ENCODE data around the gene SERTAD1.
"Not testable (repeated sequence)": the region's sequence is repeated elsewhere in the genome, so short reads cannot be mapped to it uniquely, and the experiment has no call there.

The SERTAD1 gene

GRCh38 chr19:40438284-40438683, 12.5 kb upstream of the SERTAD1 start:
- H3K27me3 ChIP-seq (ENCODE audit: control insufficient read depth, insufficient read depth, low read length, poor library complexity, severe bottlenecking), result no peaks in the 10 kb centered on the region
- WGBS, 2 experiments, result 95 to 97% methylated on average over 3 of the region's 3 CpGs
- no peaks in the 10 kb centered on the region for H3K9me3 ChIP-seq (ENCODE audit: control insufficient read depth, low read length)
- no peaks in the 10 kb centered on the region for H3K36me3 ChIP-seq (ENCODE audit: control insufficient read depth, insufficient read depth, low read length)
- H3K27ac ChIP-seq (ENCODE audit: insufficient read depth, low read depth, low read length, poor library complexity, severe bottlenecking), result no peak overlapping the region
- peaks cover 8% of the 10 kb centered on the region for H3K4me1 ChIP-seq (ENCODE audit: control insufficient read depth, insufficient read depth, low read length)
- no peak overlapping the region for H3K4me3 ChIP-seq (ENCODE audit: insufficient read depth, low read depth, low read length)

GRCh38 chr19:40433391-40434216, 7.8 kb upstream of the SERTAD1 start:
- 5% methylated on average over 50 of the region's 50 CpGs for WGBS, 2 experiments
- Histone ChIP-seq H3K4me3 (ENCODE audit: insufficient read depth, low read depth, low read length) (peak overlapping the region; percentile 32), H3K36me3 (ENCODE audit: control insufficient read depth, insufficient read depth, low read length) (no peaks in the 10 kb centered on the region), H3K9me3 (ENCODE audit: control insufficient read depth, low read length) (no peaks in the 10 kb centered on the region), H3K4me1 (ENCODE audit: control insufficient read depth, insufficient read depth, low read length) (peaks cover 4% of the 10 kb centered on the region), H3K27me3 (ENCODE audit: control insufficient read depth, insufficient read depth, low read length, poor library complexity, severe bottlenecking) (no peaks in the 10 kb centered on the region), H3K27ac (ENCODE audit: insufficient read depth, low read depth, low read length, poor library complexity, severe bottlenecking) (peak overlapping the region; percentile 89)

GRCh38 chr19:40432760-40433159, 7.0 kb upstream of the SERTAD1 start:
- not testable (repeated sequence) for H3K36me3 ChIP-seq (ENCODE audit: control insufficient read depth, insufficient read depth, low read length); H3K9me3 ChIP-seq (ENCODE audit: control insufficient read depth, low read length); H3K27me3 ChIP-seq (ENCODE audit: control insufficient read depth, insufficient read depth, low read length, poor library complexity, severe bottlenecking); H3K27ac ChIP-seq (ENCODE audit: insufficient read depth, low read depth, low read length, poor library complexity, severe bottlenecking); H3K4me3 ChIP-seq (ENCODE audit: insufficient read depth, low read depth, low read length); H3K4me1 ChIP-seq (ENCODE audit: control insufficient read depth, insufficient read depth, low read length)
- WGBS, 2 experiments, result 89 to 91% methylated on average over 7 of the region's 7 CpGs

- peaks cover 4% of the 10 kb centered on the region for H3K4me1 ChIP-seq (ENCODE audit: control insufficient read depth, insufficient read depth, low read length)
- H3K27me3 ChIP-seq (ENCODE audit: control insufficient read depth, insufficient read depth, low read length, poor library complexity, severe bottlenecking), result no peaks in the 10 kb centered on the region
- H3K4me3 ChIP-seq (ENCODE audit: insufficient read depth, low read depth, low read length), result no peak overlapping the region
- H3K36me3 ChIP-seq (ENCODE audit: control insufficient read depth, insufficient read depth, low read length), result no peaks in the 10 kb centered on the region
- H3K9me3 ChIP-seq (ENCODE audit: control insufficient read depth, low read length), result no peaks in the 10 kb centered on the region
- no peak overlapping the region for H3K27ac ChIP-seq (ENCODE audit: insufficient read depth, low read depth, low read length, poor library complexity, severe bottlenecking)
- WGBS, 2 experiments, result 98 to 99% methylated on average over 3 of the region's 3 CpGs
These were observed 5.9 kb upstream of the SERTAD1 start for GRCh38 chr19:40431698-40432097.

GRCh38 chr19:40430242-40430641, 4.5 kb upstream of the SERTAD1 start:
- not testable (repeated sequence) for H3K36me3 ChIP-seq (ENCODE audit: control insufficient read depth, insufficient read depth, low read length); H3K27ac ChIP-seq (ENCODE audit: insufficient read depth, low read depth, low read length, poor library complexity, severe bottlenecking); H3K27me3 ChIP-seq (ENCODE audit: control insufficient read depth, insufficient read depth, low read length, poor library complexity, severe bottlenecking); H3K9me3 ChIP-seq (ENCODE audit: control insufficient read depth, low read length); H3K4me3 ChIP-seq (ENCODE audit: insufficient read depth, low read depth, low read length); H3K4me1 ChIP-seq (ENCODE audit: control insufficient read depth, insufficient read depth, low read length)
- 93 to 94% methylated on average over 10 of the region's 10 CpGs for WGBS, 2 experiments

- H3K27me3 ChIP-seq (ENCODE audit: control insufficient read depth, insufficient read depth, low read length, poor library complexity, severe bottlenecking); H3K9me3 ChIP-seq (ENCODE audit: control insufficient read depth, low read length): not testable (repeated sequence)
- WGBS, 2 experiments, result 93 to 95% methylated on average over 7 of the region's 7 CpGs
These were observed 2.4 kb upstream of the SERTAD1 start for GRCh38 chr19:40428197-40428596.

GRCh38 chr19:40424637-40425449, 949 bp downstream of the SERTAD1 start:
- Histone ChIP-seq H3K36me3 (ENCODE audit: control insufficient read depth, insufficient read depth, low read length) (no peaks in the 10 kb centered on the region), H3K27ac (ENCODE audit: insufficient read depth, low read depth, low read length, poor library complexity, severe bottlenecking) (peak overlapping the region; percentile 95), H3K4me3 (ENCODE audit: insufficient read depth, low read depth, low read length) (peak overlapping the region; percentile 67), H3K4me1 (ENCODE audit: control insufficient read depth, insufficient read depth, low read length) (peaks cover 13% of the 10 kb centered on the region), H3K9me3 (ENCODE audit: control insufficient read depth, low read length) (no peaks in the 10 kb centered on the region), H3K27me3 (ENCODE audit: control insufficient read depth, insufficient read depth, low read length, poor library complexity, severe bottlenecking) (no peaks in the 10 kb centered on the region)
- WGBS, 2 experiments, result 2% methylated on average over 28 of the region's 28 CpGs

More at GRCh38 chr19:40428197-40428596, 2.4 kb upstream of the SERTAD1 start:
- H3K36me3 ChIP-seq (ENCODE audit: control insufficient read depth, insufficient read depth, low read length); H3K27ac ChIP-seq (ENCODE audit: insufficient read depth, low read depth, low read length, poor library complexity, severe bottlenecking); H3K4me1 ChIP-seq (ENCODE audit: control insufficient read depth, insufficient read depth, low read length); H3K4me3 ChIP-seq (ENCODE audit: insufficient read depth, low read depth, low read length): not testable (repeated sequence)

- peaks cover 13% of the 10 kb centered on the region for H3K4me1 ChIP-seq (ENCODE audit: control insufficient read depth, insufficient read depth, low read length)
- H3K9me3 ChIP-seq (ENCODE audit: control insufficient read depth, low read length), result no peaks in the 10 kb centered on the region
- 84 to 94% methylated on average over 3 to 4 of the region's 6 CpGs for WGBS, 2 experiments
- H3K27ac ChIP-seq (ENCODE audit: insufficient read depth, low read depth, low read length, poor library complexity, severe bottlenecking), result no peak overlapping the region
- H3K4me3 ChIP-seq (ENCODE audit: insufficient read depth, low read depth, low read length), result no peak overlapping the region
- H3K36me3 ChIP-seq (ENCODE audit: control insufficient read depth, insufficient read depth, low read length), result no peaks in the 10 kb centered on the region
- H3K27me3 ChIP-seq (ENCODE audit: control insufficient read depth, insufficient read depth, low read length, poor library complexity, severe bottlenecking), result no peaks in the 10 kb centered on the region
These were observed 1.9 kb downstream of the SERTAD1 start for GRCh38 chr19:40423938-40424337.

GRCh38 chr19:40422748-40423566, 2.8 kb downstream of the SERTAD1 start:
- no peaks in the 10 kb centered on the region for H3K27me3 ChIP-seq (ENCODE audit: control insufficient read depth, insufficient read depth, low read length, poor library complexity, severe bottlenecking)
- H3K27ac ChIP-seq (ENCODE audit: insufficient read depth, low read depth, low read length, poor library complexity, severe bottlenecking), result no peak overlapping the region
- H3K4me1 ChIP-seq (ENCODE audit: control insufficient read depth, insufficient read depth, low read length), result peaks cover 13% of the 10 kb centered on the region
- H3K9me3 ChIP-seq (ENCODE audit: control insufficient read depth, low read length), result no peaks in the 10 kb centered on the region
- 94% methylated on average over 31 of the region's 31 CpGs for WGBS, 2 experiments
- H3K4me3 ChIP-seq (ENCODE audit: insufficient read depth, low read depth, low read length), result no peak overlapping the region
- H3K36me3 ChIP-seq (ENCODE audit: control insufficient read depth, insufficient read depth, low read length), result no peaks in the 10 kb centered on the region
